ENCODE measurements around the gene NEO1. TPM values are rescaled to one million over a fixed set of nuclear protein-coding genes. Genes with fewer than 3 reads are reported as not detected.

Gene NEO1
- polyA plus RNA-seq (ENCODE audit: low read depth in 6 of 6): 1 to 10 TPM in 1 of 6 donors, under 1 TPM in 4, not detected in 1; 0.48 to 2.1 (median 0.85) TPM

DNA sequence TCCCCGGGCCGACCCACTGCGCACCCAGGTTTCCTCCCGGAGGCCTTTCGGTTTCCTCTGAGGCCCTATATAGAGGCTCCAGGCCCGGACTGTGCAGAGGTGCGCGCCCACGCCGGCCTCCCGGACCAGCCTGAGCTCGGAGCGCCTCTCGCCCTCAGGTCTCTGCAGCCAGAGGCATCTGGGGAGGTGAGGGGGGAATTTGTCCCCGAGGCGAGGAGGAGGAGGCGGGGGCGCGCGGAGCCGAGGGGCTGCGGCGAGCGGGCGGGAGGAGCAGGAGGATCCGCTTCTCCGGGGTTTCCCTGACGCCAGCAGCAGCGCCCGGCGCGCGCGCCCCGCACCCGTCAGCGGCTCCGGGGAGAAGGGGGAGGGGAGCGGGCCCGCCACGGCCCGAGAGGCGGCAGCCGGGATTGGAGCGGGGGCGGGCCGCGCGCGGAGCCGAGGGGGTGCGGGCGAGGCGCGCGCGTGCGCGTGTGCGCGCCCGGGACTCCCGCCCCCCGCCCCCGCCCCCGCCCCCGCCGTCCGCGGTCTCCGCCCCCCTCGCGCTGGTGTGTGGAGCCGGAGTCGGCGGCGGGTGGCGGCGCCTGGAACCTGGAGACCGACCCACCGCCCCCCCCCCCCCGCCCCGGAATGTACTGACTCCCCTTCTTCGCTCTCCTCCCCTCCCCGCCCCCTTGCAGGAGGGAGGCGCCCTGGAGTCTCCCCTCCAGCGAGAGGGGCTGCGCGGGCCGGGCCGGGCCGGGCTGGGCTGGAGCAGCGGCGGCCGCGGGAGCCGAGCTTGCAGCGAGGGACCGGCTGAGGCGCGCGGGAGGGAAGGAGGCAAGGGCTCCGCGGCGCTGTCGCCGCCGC is at the start of gene NEO1:
Gene NEO1 (plus strand): TSS at position 657 of the 846 bp plus-strand sequence. CDS start 213 bp downstream, outside the sequence.
- Mint-ChIP-seq H3K4me1 (peaks cover 6 to 10% (median 7%) of the 10 kb centered on the region in 3 donors), H3K4me3 (peak within 1 kb of the TSS; percentile 80 to 92 (median 87)), H3K27ac (peak within 1 kb of the TSS in 4 of 6 donors; percentile 42 to 80 (median 62)), H3K27me3 (peaks cover 29 to 37% (median 36%) of the 10 kb centered on the region in 3 donors), H3K9me3 (peaks cover 0 to 2% (median 0%) of the 10 kb centered on the region in 7 donors), H3K36me3 (no peaks in the 10 kb centered on the region)
- ATAC-seq (ENCODE audit: low read depth in 2 of 2) (peak; percentile 67 to 74), DNase-seq (peak; percentile 55)

GRCh38 chr15:73004462-73004861 is 47.8 kb upstream of the NEO1 start:
- peaks cover 35 to 40% (median 39%) of the 10 kb centered on the region in 3 donors for H3K27me3 Mint-ChIP-seq
- no peaks in the 10 kb centered on the region for H3K36me3 Mint-ChIP-seq
- peaks cover 0 to 8% (median 0%) of the 10 kb centered on the region in 7 donors for H3K9me3 Mint-ChIP-seq
- H3K27ac Mint-ChIP-seq: no peak overlapping the region
- H3K4me1 Mint-ChIP-seq: no peaks in the 10 kb centered on the region
- DNase-seq (no peak), ATAC-seq (ENCODE audit: low read depth in 2 of 2) (no peak)
- peak overlapping the region in 1 of 8 donors; percentile 0 for H3K4me3 Mint-ChIP-seq

DNA sequence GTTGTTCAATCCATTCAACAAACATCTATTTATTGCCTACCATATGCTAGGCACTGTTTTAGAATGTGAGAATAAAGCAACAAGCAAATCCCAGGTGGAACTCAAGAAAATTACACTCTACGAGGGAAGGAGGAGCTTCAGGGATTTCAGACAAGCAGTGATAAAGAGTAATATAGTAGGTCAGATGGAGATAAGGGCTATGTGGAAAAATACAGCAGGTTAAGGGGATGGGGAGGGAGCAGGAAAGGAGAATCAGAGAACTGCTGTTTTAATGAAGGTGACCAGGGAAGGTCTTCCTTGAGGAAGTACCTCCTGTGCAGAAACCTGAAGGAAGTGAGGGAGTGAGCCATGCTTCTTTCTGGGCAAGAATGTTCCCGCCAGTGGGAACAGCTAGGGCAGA is 47.2 kb upstream of the NEO1 start:
- no peak for DNase-seq
- peaks cover 0 to 8% (median 0%) of the 10 kb centered on the region in 7 donors for H3K9me3 Mint-ChIP-seq
- H3K4me1 Mint-ChIP-seq: no peaks in the 10 kb centered on the region
- no peak overlapping the region for H3K27ac Mint-ChIP-seq
- peaks cover 36 to 43% (median 37%) of the 10 kb centered on the region in 3 donors for H3K27me3 Mint-ChIP-seq
- ATAC-seq (ENCODE audit: low read depth in 2 of 2): no peak
- H3K4me3 Mint-ChIP-seq: no peak overlapping the region
- H3K36me3 Mint-ChIP-seq: no peaks in the 10 kb centered on the region

- Mint-ChIP-seq H3K27me3 (peaks cover 36 to 47% (median 37%) of the 10 kb centered on the region in 3 donors), H3K4me3 (no peak overlapping the region), H3K4me1 (no peaks in the 10 kb centered on the region), H3K36me3 (no peaks in the 10 kb centered on the region), H3K27ac (peak overlapping the region in 1 of 6 donors; percentile 23), H3K9me3 (peaks cover 0 to 8% (median 0%) of the 10 kb centered on the region in 7 donors)
- ATAC-seq (ENCODE audit: low read depth in 2 of 2) (no peak), DNase-seq (no peak)
Measured at GRCh38 chr15:73005446-73005845, 46.8 kb upstream of the NEO1 start.

DNA sequence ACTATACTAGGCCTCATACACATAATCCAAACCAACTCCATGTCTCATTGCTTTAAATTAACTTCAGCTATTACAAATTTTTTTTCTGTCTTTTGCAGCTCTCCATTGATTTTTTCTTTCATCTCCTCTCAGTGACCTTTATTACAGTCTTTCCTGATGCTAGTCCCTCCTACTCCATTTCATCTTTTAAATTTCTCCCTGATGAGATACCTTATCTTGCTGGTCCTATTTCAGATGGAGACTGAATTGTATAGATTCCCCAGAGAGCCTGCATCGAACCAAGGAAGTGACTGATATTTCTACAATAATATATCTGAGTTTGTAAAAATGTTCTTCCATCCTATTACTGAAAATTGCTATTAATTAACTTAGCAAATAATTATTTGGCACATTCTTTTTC is 45.7 kb upstream of the NEO1 start:
- H3K9me3 Mint-ChIP-seq: peaks cover 0 to 8% (median 0%) of the 10 kb centered on the region in 7 donors
- peaks cover 36 to 50% (median 37%) of the 10 kb centered on the region in 3 donors for H3K27me3 Mint-ChIP-seq
- no peaks in the 10 kb centered on the region for H3K36me3 Mint-ChIP-seq
- H3K4me1 Mint-ChIP-seq: no peaks in the 10 kb centered on the region
- no peak overlapping the region for H3K4me3 Mint-ChIP-seq
- ATAC-seq (ENCODE audit: low read depth in 2 of 2) (no peak), DNase-seq (no peak)
- H3K27ac Mint-ChIP-seq: no peak overlapping the region

GRCh38 chr15:73009066-73010056 is 42.9 kb upstream of the NEO1 start:
- no peak for ATAC-seq (ENCODE audit: low read depth in 2 of 2)
- Mint-ChIP-seq H3K27ac (no peak overlapping the region), H3K4me3 (no peak overlapping the region), H3K4me1 (no peaks in the 10 kb centered on the region), H3K9me3 (peaks cover 0 to 8% (median 0%) of the 10 kb centered on the region in 7 donors), H3K36me3 (no peaks in the 10 kb centered on the region), H3K27me3 (peaks cover 37 to 50% (median 41%) of the 10 kb centered on the region in 3 donors)
- no peak for DNase-seq

DNA sequence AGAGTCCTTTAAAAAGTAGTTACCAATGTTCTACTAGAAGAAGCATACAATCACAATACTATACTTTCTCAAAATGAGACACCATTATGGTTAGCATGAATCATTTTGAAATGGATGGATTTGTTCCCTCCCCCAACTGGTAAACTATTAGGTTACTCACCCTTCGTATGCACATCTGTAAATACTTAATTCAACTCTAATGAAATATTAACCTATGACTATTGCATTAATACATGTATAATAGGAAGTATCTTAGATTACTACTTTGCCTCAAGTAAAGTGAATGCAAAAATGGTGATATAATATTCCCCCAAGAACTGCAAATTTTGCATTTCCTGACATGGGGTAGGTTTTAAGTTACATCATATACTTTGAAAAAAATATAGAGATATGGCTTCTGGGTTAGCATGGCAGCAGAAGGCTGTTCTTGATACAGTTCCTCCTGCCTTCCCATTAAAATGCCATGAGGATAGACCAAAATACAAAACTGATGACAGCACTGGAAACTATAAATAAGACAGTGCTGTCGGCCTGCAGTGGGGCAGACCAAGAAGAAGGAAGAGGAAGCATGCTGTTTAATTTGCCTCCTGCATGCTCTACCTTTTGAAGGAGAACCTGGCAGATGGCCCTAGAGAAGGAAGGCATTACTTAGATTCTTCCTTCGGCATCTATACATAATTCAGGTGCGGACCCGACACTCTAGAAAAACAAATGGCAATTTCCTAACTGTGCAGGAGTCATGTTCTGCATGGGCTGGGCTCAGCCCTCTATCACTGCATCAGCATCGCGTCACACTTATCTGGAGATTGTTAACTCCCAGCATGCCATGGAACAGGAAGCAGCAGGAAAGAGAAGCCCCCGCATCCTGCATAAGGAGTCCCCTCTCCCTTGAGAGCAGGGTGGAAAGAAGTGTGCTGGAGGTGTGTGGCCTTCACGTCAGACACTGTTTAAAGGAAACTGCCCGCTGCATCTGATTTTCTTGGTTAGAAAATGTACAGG is 41.8 kb upstream of the NEO1 start:
- DNase-seq (no peak), ATAC-seq (ENCODE audit: low read depth in 2 of 2) (no peak)
- Mint-ChIP-seq H3K27me3 (peaks cover 29 to 43% (median 37%) of the 10 kb centered on the region in 3 donors), H3K36me3 (no peaks in the 10 kb centered on the region), H3K4me3 (no peak overlapping the region), H3K27ac (no peak overlapping the region), H3K4me1 (no peaks in the 10 kb centered on the region), H3K9me3 (peaks cover 0 to 3% (median 0%) of the 10 kb centered on the region in 7 donors)

DNA sequence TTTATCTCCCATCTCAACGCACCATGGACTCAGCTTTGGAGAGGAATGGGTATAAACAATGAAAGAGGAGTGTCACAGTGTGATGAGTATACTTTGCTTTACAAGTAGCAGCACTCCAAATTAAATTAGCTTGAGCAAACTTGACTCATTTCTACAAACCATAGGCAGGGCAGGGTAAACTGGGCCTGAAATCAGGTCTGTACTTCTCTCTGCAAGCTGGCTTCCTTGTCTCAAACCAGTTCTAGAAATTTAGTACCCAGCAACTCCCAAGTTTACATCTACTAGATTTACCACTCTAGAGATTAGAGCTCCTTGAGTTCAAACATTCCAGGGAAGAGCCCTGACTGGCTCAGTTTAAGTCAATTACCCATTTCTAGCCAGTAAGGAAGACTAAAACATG is 37.4 kb upstream of the NEO1 start:
- no peak for DNase-seq
- peaks cover 0 to 3% (median 0%) of the 10 kb centered on the region in 7 donors for H3K9me3 Mint-ChIP-seq
- peaks cover 13 to 34% (median 26%) of the 10 kb centered on the region in 3 donors for H3K27me3 Mint-ChIP-seq
- ATAC-seq (ENCODE audit: low read depth in 2 of 2): no peak
- H3K4me1 Mint-ChIP-seq: no peaks in the 10 kb centered on the region
- no peaks in the 10 kb centered on the region for H3K36me3 Mint-ChIP-seq
- no peak overlapping the region for H3K27ac Mint-ChIP-seq
- H3K4me3 Mint-ChIP-seq: no peak overlapping the region

- H3K36me3 Mint-ChIP-seq: no peaks in the 10 kb centered on the region
- DNase-seq (no peak), ATAC-seq (ENCODE audit: low read depth in 2 of 2) (no peak)
- H3K4me3 Mint-ChIP-seq: no peak overlapping the region
- H3K9me3 Mint-ChIP-seq: peaks cover 0 to 3% (median 0%) of the 10 kb centered on the region in 7 donors
- H3K27ac Mint-ChIP-seq: no peak overlapping the region
- H3K4me1 Mint-ChIP-seq: no peaks in the 10 kb centered on the region
- H3K27me3 Mint-ChIP-seq: peaks cover 18 to 37% (median 20%) of the 10 kb centered on the region in 3 donors
Measured at GRCh38 chr15:73015493-73015892, 36.8 kb upstream of the NEO1 start.

DNA sequence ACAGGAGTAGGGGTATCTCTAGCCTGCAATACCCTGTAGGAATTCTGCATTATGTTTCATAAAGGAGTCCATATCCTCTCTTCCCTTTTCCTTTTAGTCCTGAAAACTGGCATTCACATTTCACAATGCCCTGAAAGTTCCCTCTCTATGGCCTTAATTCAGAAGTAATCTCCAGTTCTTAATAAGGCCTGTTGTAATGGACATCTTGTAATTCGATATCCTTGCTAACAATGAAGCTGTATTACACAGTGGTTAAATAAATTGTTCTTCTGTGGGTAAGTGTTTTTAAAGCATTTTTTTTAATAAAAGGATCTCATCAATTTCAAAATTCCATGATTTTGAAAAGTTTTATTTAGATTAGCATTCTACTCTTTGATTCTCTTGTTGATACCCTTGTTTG is 34.3 kb upstream of the NEO1 start:
- no peak for ATAC-seq (ENCODE audit: low read depth in 2 of 2)
- peaks cover 0 to 3% (median 0%) of the 10 kb centered on the region in 3 donors for H3K4me1 Mint-ChIP-seq
- no peak for DNase-seq
- H3K9me3 Mint-ChIP-seq: peaks cover 0 to 3% (median 0%) of the 10 kb centered on the region in 7 donors
- no peaks in the 10 kb centered on the region for H3K36me3 Mint-ChIP-seq
- H3K27ac Mint-ChIP-seq: no peak overlapping the region
- H3K4me3 Mint-ChIP-seq: no peak overlapping the region
- H3K27me3 Mint-ChIP-seq: peaks cover 24 to 57% (median 41%) of the 10 kb centered on the region in 3 donors

GRCh38 chr15:73019154-73019553 is 33.1 kb upstream of the NEO1 start:
- ATAC-seq (ENCODE audit: low read depth in 2 of 2) (no peak), DNase-seq (no peak)
- Mint-ChIP-seq H3K9me3 (no peaks in the 10 kb centered on the region), H3K27ac (no peak overlapping the region), H3K36me3 (no peaks in the 10 kb centered on the region), H3K4me3 (no peak overlapping the region), H3K27me3 (peaks cover 19 to 47% (median 34%) of the 10 kb centered on the region in 3 donors), H3K4me1 (peaks cover 0 to 3% (median 0%) of the 10 kb centered on the region in 3 donors)

DNA sequence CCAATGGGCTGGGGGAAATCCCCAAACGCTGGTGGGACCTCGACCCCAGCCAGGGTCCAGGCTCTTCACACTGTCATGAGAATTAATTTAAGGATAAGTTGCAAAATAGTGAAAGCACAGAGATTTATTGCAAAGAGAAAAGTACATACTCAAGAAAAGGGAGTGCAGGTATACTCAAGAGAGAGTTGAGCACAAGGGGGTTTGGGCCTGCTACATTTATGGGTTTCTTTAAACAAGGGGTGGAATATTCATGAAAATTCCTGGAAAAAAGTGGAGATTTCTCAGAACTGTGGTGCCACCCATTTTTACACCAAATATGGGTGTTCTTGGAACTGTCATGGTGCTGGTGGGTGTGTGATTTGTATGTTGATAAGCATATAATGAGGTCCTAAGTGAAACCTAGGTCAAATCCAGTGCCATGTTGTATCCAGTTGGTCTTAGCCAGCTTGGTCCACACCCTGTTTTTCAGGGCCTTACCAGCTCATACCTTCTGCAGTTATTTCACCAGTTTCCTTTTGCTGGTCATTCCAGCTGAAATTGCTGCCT is 32.6 kb upstream of the NEO1 start:
- ATAC-seq (ENCODE audit: low read depth in 2 of 2): no peak
- Mint-ChIP-seq H3K9me3 (no peaks in the 10 kb centered on the region), H3K27ac (no peak overlapping the region), H3K4me1 (peaks cover 0 to 3% (median 0%) of the 10 kb centered on the region in 3 donors), H3K4me3 (no peak overlapping the region), H3K36me3 (no peaks in the 10 kb centered on the region), H3K27me3 (peaks cover 19 to 42% (median 34%) of the 10 kb centered on the region in 3 donors)
- DNase-seq: no peak
